Measurements from ENCODE around the gene MGARP.
"Not testable (repeated sequence)": the region's sequence is repeated elsewhere in the genome, so short reads cannot be mapped to it uniquely, and the experiment has no call there.

MGARP gene

DNA sequence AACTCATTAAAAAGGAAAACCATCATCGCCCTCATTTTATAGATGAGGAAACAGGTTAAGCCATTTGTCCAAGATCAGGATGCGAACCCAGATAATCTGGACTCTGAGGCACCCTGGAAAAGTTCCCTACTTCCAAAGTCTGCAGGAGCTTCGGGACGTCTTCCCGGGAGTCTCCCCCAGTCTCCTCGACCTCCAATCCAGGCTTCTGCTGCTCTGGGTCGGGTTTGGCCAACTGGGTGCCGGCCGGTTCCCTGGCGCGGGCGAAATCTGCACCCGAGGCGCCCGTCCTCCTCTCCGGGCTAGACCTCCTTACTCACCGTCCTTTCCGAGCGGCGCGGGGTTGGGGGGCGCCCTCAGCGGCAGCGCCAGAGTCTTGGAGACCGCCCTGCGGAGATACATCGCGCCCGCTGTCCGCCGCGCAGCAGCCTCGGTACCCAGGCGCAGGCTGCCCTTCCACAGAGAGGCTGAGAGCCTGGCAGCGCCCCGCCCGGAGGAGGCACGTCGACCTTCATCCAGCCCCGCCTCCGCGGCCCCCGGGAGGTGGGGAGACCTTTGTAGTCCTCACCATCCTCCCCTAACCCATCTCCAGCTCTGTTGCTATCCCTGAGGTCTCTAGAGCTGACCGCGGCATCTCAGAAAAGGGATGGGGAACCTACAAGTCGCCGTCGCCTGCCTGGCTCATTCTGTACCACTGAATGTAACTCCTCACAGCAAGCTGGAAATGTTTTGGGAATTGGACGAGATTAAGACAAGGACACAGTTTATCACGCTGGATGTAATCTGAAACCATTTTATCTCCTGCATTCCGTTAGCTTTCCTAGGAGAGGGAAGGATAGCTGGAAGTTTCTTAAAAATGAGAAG is at the start of gene MGARP:
Gene MGARP (minus strand): TSS at position 466 of the 861 bp plus-strand sequence. CDS start 67 bp downstream, at position 399.
- DNase-seq = peak in 1 of 2 experiments; percentile 21

DNA sequence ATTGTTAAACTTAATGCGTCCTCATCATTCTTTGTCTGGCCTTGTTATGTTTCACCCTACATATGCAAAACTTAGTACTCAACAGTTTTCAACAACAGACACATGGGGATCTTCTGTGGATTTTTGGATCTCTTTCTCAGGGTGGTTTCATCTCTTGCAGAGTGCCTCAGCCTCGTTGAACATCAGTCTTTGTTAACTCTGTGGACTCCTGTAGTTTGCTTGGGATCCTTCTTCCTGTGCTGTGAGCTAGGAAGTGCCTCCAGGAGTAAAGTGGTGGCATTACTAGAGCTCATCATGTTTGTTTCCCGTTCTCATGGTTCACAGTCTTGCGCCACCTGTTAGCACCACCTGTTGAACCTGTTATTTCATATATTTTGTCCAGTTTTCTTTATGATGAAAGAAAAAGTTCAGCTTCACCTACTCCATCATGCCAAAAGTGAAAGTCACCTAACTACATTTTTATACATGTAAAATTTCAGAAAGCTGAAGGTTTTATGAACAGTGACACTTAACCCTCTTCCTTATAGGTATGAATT is 49.7 kb upstream of the MGARP start:
- no peak for DNase-seq

DNA sequence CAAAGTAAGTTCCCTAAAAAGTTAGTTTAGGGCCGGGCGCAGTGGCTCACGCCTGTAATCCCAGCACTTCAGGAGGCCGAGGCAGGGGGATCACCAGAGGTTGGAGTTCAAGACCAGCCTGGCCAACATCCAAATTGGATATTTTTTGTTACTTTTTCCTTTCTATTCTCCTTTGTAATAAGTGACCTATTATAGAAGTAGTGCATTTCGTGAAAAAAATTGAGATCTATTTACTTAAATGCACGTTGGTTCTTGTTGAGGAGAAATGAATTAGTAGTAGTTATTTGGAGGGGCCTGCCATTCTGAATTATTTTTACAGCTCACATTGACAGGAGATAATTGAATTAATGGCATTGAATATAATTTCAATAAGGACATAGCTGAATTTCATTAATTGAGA is 44.6 kb upstream of the MGARP start:
- DNase-seq = no peak

DNA sequence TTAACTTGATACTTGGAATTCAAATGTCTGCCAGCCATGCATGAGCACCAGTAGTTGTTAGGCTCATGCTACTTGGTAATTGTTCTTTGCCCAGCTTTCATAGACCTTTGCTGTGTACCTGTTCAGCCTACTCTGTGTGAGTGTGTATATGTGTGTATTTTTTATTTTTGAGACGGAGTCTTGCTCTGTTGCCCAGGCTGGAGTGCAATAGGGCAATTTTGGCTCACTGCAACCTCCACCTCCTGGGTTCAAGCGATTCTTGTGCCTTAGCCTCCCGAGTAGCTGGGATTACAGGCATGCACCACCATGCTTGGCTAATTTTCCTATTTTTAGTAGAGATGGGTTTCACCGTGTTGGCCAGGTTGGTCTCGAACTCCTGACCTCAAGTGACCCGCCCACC is 42.5 kb upstream of the MGARP start:
- DNase-seq = not testable (repeated sequence)

DNA sequence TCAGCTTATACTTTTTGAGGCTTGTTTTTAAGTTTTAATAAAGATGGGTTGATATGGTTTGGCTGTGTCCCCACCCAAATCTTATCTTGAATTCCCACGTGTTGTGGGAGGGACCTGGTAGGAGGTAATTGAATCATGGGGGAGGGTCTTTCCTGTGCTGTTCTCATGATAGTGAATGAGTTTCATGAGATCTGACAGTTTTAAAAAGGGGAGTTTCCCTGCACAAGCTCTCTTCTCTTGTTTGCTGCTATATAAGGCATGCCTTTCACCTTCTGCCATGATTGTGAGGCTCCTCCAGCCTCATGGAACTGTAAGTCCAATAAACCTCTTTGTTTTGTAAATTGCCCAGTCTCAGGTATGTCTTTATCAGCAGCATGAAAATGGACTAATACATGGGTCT is 42.0 kb upstream of the MGARP start:
- not testable (repeated sequence) for DNase-seq

DNA sequence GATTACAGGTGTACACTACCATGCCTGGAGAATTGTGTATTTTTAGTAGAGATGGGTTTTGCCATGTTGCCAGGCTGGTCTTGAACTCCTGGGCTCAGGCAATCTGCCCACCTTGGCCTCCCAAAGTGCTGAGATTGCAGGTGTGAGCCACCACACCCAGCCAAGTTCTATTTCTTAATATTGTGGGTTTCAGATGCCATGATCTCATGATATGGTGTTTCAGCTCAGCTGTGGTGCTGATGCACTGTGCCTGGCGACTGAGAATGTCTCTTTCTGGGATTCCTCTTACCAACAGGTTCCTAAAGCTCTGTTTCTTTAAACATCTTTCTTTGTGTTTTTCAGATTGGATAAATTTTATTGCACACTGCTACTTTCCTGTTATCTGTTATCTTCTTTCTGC is 39.5 kb upstream of the MGARP start:
- DNase-seq = no peak

DNA sequence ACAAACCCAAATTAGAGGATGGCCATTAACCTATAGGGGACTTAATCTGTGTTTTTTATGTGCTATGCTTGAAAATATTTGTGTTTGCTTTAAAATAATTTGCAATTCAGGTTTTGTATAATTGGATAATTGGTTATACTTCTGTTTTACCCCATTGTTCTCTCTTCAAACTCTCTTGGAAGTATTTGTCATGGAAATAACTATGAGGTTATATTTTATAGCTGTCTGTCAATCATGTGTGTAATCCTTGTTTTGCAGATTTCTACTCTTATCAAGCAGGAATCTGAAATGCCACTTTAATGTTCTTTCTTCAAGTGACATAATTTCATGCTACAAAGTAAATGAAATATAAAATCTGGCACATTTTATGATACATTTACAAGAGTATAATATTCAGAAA is 37.6 kb upstream of the MGARP start:
- DNase-seq = no peak

DNA sequence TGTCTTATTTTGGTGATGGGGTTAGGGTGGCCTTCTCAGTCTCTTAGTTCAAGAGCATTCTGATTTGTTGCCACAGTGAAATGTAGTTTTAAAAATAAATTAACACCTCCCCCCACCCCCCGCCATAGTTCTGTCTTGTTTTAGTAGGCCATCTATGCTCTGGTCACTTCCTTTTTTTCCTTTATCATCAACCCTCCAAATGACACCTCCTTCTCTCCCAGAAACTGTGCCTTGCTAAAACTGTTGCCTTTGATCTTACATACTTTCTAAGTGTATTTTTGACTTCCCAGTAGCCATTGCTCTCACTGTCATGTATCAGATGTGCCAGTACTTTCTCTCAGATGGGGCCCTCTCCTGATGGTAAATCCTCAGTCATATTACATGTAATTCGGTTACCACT is 36.7 kb upstream of the MGARP start:
- DNase-seq = no peak

DNA sequence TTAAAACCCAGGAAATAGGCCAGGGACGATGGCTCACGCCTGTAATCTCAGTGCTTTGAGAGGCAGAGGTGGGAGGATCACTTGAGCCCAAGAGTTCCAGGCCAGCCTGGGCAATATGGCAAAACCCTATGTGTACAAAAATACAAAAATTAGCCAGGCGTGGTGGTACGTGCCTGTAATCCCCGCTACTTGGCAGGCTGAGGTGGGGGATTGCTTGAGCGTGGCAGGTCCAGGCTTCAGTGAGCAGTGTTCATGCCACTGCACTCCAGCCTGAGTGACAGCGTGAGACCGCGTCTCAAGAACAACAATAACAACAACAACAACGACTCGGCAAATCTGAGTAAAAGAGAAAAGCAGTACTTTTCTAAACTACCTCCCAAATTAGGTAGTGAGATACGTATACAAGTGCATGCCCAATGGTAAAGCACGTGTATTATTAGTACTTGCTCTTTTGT is 35.2 kb upstream of the MGARP start:
- DNase-seq = no peak

DNA sequence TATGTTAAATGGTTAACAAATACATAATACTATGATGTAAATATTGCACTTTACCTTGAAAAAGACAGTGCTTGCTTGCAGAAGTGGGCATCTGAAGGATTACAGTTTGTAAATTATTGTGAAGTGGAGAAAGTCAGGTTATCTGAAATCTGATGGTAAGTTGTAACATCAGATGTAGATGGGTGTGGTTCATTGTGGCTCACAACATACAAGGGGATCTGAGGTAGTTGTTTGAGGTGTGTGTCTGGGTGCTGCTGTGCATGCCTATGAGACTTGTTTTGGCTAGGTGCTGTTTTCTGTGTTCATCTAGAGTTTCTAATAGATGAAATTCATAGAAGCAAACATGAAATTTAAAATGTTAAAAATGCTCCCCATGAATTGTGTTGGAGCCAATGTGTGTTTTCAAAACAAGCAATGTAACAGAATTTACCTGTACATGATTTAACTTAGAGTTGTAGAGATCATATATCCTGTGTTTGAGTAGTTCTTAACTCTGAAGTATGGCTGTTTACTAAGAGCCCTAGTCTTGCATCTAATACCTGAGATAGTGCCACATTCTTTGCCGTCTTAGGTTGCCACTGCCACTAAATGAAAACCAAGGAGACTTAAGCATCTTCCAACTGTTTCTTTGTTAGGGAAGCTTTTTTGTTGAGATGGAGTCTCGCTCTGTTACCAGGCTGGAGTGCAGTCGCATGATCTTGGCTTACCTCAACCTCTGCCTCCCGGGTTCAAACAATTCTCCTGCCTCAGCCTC is 34.2 kb upstream of the MGARP start:
- no peak for DNase-seq

DNA sequence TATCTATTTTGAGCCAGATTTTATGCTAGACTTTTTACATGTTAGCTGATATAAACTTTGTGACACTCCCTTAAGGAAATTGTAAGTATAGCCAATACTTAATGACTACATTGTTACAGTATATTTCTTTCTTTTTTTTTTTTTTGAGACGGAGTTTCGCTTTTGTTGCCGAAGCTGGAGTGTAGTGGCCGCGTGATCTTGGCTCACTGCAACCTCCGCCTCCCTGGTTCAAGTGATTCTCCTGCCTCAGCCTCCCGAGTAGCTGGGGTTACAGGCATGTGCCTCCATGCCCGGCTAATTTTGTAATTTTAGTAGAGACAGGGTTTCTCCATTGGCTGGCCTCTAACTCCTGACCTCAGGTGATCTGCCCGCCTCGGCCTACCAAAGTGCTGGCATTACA is 33.4 kb upstream of the MGARP start:
- DNase-seq = not testable (repeated sequence)

DNA sequence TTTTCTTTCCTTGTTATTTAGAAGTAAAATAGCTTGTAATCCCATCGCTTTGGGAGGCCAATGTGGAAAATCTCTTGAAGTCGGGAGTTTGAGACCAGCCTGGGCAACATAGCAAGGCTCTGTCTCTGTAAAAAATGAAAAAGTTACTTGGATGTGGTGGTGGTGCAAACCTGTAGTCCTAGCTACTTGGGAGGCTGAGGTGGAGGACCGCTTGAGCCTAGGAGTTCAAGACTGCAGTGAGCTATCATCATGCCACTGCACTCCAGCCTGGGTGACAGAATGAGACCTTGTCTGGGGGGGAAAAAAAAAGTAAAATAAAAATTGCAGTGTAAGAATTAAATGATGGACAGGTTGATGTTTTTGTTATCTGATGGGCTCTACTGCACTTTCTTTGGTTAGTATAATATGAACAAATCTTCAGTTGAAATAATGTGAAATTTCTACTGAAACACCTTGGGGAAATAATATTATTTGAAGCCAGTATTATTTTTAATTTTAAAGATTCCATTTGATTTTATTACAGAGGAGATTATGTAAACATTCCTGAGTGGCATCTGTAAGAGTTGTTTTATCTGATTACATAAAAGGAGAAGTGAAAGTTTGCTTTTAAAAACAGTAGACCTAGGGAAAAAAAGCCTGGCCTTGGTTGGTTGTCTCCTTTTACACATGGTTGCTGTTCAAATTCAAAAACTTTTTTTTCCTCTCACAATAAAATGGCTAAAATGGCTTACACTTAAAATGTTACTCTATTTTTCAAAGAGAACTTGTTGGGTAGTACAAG is 32.7 kb upstream of the MGARP start:
- DNase-seq = no peak

DNA sequence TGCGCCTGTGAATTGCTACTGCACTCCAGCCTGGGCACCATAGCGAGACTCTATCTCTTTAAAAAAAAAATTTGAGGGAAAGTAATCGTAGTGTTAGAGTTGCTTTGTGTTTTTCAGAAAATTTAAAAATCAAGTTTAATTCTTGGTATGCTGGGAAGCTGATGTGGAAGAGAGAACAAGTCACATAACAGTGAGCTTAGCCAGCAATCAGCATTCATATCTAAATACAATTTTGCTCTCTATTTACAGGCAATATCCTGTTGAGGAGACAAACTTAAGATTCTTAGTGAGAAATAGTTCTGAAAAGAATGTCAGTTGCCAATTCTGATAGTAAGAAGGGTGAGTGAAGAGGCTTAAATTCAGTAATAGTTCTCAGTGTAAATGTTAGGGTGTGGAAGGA is 31.9 kb upstream of the MGARP start:
- no peak for DNase-seq

DNA sequence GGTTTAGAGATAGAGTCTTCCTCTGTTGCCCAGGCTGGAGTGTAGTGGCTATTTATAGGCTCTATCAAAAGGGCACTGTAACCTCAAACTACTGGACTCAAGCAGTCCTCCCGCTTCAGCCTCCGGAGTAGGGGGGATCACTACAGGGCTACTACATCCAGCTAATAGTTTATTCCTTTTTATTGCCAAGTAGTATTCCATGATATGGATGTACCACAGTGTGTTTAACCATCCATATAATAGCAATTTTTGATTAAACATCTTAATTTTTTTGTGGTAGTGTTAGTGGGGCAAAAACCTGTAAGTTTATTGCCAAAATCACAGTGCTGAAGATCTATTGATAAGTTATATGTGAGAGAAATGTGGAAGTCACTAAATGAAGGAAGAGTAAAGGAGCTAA is 24.9 kb upstream of the MGARP start:
- DNase-seq = no peak

DNA sequence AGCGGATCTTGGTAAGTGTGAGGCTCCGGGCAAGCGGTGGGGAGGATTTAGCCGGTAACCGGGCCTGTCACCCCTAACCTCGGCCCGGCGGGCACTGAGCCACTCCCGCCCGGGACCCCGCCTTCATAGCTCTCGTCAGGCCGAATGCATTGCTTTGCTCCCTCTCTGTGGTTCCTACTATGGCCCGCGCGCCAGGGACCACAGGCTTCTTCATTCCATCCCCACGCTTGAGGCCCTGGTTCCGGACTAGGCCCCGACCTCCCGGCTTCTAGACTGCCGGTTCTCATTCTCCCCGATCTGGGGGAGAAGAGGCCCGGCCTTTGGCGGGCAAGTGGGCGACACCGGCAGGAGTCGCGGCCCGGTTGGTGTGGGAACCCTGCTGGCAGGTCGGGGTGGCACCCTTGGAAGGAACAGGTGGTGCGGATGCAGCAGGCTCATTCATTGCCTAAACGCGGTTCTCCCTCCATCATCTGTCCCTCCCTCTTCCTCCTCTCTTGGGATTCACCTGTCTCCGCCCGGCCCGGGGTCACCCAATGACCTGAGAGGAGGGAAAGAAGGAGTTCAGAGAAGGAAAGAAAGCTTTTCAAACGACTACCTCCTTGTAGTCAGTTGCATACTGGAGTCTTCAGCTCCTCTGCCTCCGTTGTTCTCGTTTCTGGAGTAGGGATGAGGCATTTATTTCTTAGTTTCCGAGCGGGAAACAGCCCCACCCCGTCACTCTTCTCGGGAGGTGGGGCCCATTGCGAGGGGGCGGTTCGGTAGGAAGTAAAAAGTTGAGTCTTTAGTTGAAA is 22.0 kb upstream of the MGARP start, which contains the start of gene NDUFC1:
Gene NDUFC1 (minus strand): TSS at position 657 of the 791 bp plus-strand sequence. CDS start 6,679 bp downstream, outside the sequence.
- DNase-seq = peak; percentile 22 to 45

DNA sequence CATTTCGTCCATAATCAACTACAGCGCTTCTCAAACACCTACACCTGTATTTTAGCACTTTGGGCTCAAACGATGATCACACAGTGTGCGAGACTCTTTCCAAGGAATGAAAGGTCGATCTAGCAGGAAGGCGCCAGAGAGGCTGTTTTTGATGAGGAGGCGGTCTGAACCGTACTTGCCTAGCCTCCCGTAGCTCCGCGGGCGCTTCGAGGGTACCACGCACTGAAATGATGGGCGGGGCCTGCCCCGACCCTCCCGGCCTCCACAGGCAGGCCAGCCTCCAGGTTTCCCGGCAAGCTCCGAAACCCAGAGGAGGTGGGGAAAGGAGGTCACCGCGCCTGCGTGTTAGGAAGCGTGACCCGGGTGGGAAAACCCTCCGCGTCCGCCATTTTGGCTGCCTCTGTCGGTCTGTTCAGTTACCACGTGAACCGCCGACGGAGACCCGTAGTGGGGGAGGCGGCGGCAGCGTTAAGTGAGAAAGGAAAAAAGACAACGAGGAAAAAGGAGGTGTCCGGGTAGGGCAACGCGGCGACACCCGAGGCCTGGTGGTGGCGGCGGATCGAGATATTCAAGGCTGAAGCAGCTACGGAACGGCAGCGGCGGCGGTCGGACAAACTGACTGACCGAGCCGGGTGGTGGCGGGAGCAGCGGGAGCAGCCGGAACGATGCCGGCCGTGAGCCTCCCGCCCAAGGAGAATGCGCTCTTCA is 21.2 kb upstream of the MGARP start, which contains the start of gene NAA15:
Gene NAA15 (plus strand): TSS at position 393 of the 708 bp plus-strand sequence. CDS start 273 bp downstream, at position 666.
- peak; percentile 88 to 95 for DNase-seq

DNA sequence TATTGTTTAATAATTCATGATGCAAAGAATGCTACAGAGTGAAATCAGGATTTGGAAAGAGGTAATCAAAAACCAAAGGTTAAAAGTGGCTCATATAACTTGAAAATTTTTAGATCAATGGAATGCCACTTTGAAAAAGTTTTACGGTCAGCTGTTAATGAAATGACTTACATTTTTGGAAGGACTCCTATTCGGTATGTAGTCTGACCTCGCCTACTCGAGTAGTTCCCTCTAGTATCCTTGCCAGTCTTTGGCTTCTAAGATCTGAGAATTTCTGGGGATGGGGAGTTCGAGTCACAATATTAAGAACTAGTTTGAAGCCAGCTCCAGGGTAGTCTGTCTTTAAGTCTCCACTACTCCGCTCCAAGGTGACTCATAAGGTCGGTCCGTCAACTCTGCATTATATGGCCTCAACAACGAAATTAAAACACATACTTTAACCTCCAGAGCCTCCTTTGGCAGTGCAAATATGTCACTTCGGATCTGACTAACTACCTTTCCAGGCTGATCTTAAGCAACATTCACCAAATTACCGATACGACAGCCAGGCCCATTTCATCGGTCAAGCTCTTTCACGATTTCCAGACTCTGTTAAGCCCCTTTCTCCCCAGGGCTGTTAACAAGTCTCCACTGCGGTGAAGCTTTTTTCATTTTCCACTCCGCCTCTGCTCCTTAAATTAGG is 20.5 kb upstream of the MGARP start:
- DNase-seq = peak in 1 of 2 experiments; percentile 66

DNA sequence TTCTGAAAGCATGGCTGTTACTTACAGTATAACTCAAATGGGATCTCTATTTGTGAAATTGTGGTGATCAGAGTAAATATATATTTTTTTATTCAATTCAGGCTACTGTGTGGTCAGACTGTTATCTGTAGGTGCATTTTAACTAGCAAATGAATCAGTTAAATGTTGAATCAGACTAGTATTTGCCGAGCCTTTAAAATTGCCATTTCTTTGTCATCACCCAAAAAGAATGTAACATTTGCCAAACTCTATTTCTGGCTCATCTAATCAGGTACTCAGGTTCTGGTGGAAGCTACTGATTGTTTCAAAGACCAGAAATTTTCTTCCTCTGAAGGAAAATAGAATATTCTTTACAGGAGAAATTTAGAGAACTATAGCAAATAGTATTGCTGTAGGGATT is 19.5 kb upstream of the MGARP start:
- no peak for DNase-seq

DNA sequence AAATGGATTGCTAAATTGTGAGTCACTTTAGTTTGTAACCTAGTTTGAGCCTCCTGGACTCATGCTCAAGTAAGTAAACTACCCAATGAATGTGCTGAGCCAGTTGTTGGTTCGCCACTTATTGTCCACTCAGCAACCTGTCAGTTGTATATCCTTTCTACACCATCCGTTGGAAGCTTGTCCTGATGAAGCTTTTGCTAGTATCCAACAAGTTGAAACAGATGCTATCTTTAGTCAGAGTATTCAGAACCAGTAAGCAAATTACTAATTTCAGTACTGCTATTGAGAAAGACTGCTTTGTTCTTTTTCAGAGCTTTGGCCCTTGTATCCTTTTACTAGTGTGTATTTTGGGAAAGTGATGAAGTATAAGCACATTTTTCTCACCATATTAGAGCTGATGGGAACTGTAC is 17.0 kb upstream of the MGARP start:
- peak in 1 of 2 experiments; percentile 7 for DNase-seq

DNA sequence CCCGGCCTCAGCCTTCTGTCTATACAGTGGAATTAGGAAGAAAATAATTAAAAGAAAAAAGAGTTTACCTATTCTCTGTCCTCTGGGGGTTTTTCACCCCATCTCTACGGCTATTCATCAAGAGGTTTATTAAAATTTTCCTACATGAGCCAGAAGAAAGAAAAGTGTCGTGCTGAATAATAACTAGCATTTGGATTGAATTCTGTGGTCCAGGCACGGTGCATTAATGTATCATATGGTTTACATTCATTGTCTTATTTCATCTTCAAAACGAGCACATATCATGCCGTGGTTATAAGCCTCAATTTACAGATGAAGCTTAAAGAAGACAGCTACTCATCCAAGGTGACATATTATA is 15.9 kb upstream of the MGARP start:
- no peak for DNase-seq

Measured in NCI-H524 (cell line).